Hematopoietic multipotent progenitor cell treated with erythropoietin and hydrocortisone succinate and interleukin-3 and kit ligand, for 6 days (in vitro differentiated cells): Measurements from ENCODE around the gene FOXF1.

Experiments
- DNase-seq: peaks from one replicate; pipeline ENCODE4 v3.0.0-alpha.2; 2015

Gene FOXF1

GRCh38 chr16:86558355-86559193, 48.2 kb downstream of the FOXF1 start:
- DNase-seq, result no peak

- DNase-seq, result no peak
Measured at GRCh38 chr16:86559802-86560305, 49.5 kb downstream of the FOXF1 start.

DNA sequence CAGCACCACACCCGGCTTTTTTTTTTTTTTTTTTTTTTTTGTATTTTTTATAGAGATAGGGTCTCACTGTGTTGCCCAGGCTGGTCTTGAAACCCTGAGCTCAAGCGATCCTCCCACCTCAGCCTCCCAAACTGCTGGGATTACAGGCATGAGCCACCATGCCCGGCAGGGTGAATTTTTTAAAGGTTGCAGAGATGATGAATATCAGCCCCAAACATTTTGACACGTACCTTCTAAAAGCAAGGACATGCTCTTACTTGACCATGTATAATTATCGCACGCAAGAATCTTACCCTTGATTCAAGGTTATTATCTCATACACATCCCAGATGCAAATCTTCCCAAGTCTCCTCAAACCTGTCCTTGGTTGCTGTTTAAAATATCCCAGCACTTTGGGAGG, 52.0 kb downstream of the FOXF1 start:
- DNase-seq, result no peak

DNA sequence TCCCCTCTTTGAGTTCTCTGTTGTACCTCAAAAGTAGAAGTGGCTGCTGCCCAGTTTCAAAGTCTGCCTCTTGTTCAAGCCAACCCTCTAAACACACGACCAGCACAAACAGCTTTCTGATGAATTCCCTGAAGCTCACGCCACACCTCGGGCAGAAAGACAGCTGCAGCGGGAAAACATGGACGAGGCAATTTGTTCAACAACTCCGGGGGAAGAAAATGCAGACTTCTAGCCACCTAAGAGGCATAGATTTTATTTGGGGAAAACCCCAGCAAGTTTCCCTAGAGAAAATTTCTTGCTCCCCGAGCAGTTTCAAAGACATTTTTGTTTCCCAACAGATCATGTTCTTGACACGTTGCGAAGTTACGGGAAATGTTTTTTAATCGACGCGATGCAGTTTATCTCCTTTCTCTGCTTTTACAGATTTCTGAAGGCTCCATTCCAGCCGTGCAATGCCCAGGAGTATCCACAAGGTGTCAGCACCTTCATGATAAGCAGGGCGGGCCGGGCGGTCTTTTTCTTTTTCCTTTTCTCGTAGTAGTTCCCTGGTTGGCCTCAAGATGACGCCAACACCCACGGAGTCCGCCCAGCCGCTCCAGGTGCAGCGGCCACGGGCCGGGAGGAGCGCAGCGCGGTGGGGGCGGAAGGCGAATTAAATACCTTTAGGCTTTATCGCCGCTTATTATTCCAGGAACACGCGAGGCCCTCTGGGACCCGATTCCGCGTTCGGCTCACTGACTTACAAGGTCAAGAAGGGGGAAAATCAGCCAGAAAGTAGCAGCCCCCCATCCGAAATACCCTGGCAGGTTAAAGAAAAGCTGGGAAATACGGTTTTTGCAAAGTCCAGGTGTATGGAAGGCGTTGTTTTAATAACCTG, 53.4 kb downstream of the FOXF1 start:
- peak; percentile 96 for DNase-seq
